Hepatocyte (in vitro differentiated cells): Measurements from ENCODE around the gene PPP1R2. TPM values are rescaled to one million over a fixed set of nuclear protein-coding genes. Genes with fewer than 3 reads are reported as not detected.

Source experiments
- DNase-seq: peaks from one replicate; pipeline ENCODE4 v3.0.0-alpha.2; 2016; ENCODE audit warnings: low spot score
- H2AFZ ChIP-seq: fragments of 200-600 bp; sonication (generic); 2 replicates; pipeline ENCODE4 v1.6.0; 2016; ENCODE audit warnings: antibody characterized with exemption, mild to moderate bottlenecking
- H3K27ac ChIP-seq: fragments of 200-600 bp; sonication (generic); 2 replicates; pipeline ENCODE4 v1.5.1; 2016; ENCODE audit warnings: mild to moderate bottlenecking
- H3K27me3 ChIP-seq: fragments of 200-600 bp; sonication (generic); 2 replicates; pipeline ENCODE4 v1.6.1; 2016
- H3K36me3 ChIP-seq: fragments of 200-600 bp; sonication (generic); replicated peaks from 2 replicates; pipeline ENCODE4 v1.5.1; 2016; ENCODE audit warnings: low read depth; ENCODE audit not compliant: insufficient read depth
- H3K4me1 ChIP-seq: fragments of 200-600 bp; sonication (generic); 2 replicates; pipeline ENCODE4 v1.5.1; 2016; ENCODE audit warnings: mild to moderate bottlenecking, moderate library complexity; ENCODE audit not compliant: insufficient read depth
- H3K4me2 ChIP-seq: fragments of 200-600 bp; sonication (generic); 2 replicates; pipeline ENCODE4 v1.6.0; 2016
- H3K4me3 ChIP-seq: fragments of 200-600 bp; sonication (generic); 2 replicates; pipeline ENCODE4 v1.5.1; 2016; ENCODE audit warnings: mild to moderate bottlenecking
- H3K79me2 ChIP-seq: fragments of 200-600 bp; sonication (generic); 2 replicates; pipeline ENCODE4 v1.6.0; 2017; ENCODE audit warnings: mild to moderate bottlenecking
- H3K9me2 ChIP-seq: fragments of 200-600 bp; sonication (generic); replicated peaks from 2 replicates; pipeline ENCODE4 v1.6.0; 2017; ENCODE audit warnings: mild to moderate bottlenecking; ENCODE audit not compliant: insufficient read depth
- H3K9me3 ChIP-seq: fragments of 200-600 bp; sonication (generic); 2 replicates; pipeline ENCODE4 v1.5.1; 2016; ENCODE audit warnings: low read depth, mild to moderate bottlenecking
- H4K20me1 ChIP-seq: fragments of 200-600 bp; sonication (generic); 2 replicates; pipeline ENCODE4 v1.6.0; 2016; ENCODE audit warnings: mild to moderate bottlenecking; ENCODE audit not compliant: insufficient read depth, poor library complexity, severe bottlenecking
- CTCF ChIP-seq: fragments of 200-600 bp; sonication (generic); IDR thresholded peaks from 2 replicates; pipeline ENCODE4 v1.5.1; 2016; ENCODE audit warnings: antibody characterized with exemption, mild to moderate bottlenecking; ENCODE audit not compliant: poor library complexity
- EZH2 ChIP-seq: fragments of 200-600 bp; sonication (generic); IDR thresholded peaks from 2 replicates; pipeline ENCODE4 v1.6.1; 2016; ENCODE audit warnings: antibody characterized with exemption, mild to moderate bottlenecking, borderline replicate concordance
- EZH2phosphoT487 ChIP-seq: fragments of 200-600 bp; sonication (generic); IDR thresholded peaks from one replicate; pipeline ENCODE4 v1.6.1; 2018; ENCODE audit warnings: antibody characterized with exemption, mild to moderate bottlenecking, low read depth, moderate library complexity; ENCODE audit not compliant: unreplicated experiment, severe bottlenecking
- WGBS: methylation state at CpG from one replicate; pipeline ENCODE4 v1.1.6; 2016; ENCODE audit warnings: low lambda C conversion rate; ENCODE audit errors: missing lambda C conversion rate; 5-methylcytosine and 5-hydroxymethylcytosine counted together
- polyA plus RNA-seq: library from polyadenylated mRNA; unstranded; fragments of >200 nt; fragmentation: Nextera tagmentation; extraction: Ambion mirVana; gene quantifications from 2 replicates; pipeline ENCODE4 v1.2.1, GENCODE V29; 2016
- total RNA-seq: library from RNA; depleted of rRNA; stranded (reverse); fragments of >200 nt; gene quantifications from 2 replicates; pipeline ENCODE4 v1.2.3, GENCODE V29; 2014

The PPP1R2 gene
- total and polyA plus RNA-seq, 2 experiments from 2014 or later, result 49.1 to 53.4 TPM

DNA sequence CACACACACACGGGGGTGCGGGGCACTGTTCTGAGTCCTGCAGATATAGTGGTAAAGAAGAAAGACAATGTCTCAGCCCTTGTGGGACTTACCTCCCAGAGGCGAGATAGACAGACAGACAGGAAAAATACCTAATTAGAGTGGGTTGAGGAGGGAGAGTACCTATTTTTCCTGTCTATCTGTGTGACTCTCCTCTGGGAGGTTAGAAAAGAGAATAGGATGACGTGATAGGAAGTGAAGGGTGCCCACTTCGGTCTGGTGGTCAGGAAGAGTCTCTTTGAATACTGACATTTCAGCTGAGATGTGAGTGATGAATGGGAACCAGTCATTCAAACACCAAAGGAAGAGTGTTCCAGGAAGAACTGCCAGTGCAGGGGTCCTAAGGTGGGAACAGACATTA lies 44.7 kb upstream of the PPP1R2 start:
- Histone ChIP-seq H4K20me1 (no peaks in the 10 kb centered on the region), H3K27me3 (no peaks in the 10 kb centered on the region), H3K79me2 (no peaks in the 10 kb centered on the region), H3K36me3 (no peaks in the 10 kb centered on the region), H3K4me1 (peaks cover 30% of the 10 kb centered on the region), H3K9me2 (no peaks in the 10 kb centered on the region), H3K4me2 (no peak overlapping the region), H3K4me3 (no peak overlapping the region), H3K27ac (no peak overlapping the region), H3K9me3 (no peaks in the 10 kb centered on the region), H2AFZ (no peak overlapping the region)
- 91% methylated on average over 5 of the region's 5 CpGs for WGBS
- no peak for DNase-seq
- TF ChIP-seq CTCF (no peak), EZH2 (no peak), EZH2phosphoT487 (no peak)

DNA sequence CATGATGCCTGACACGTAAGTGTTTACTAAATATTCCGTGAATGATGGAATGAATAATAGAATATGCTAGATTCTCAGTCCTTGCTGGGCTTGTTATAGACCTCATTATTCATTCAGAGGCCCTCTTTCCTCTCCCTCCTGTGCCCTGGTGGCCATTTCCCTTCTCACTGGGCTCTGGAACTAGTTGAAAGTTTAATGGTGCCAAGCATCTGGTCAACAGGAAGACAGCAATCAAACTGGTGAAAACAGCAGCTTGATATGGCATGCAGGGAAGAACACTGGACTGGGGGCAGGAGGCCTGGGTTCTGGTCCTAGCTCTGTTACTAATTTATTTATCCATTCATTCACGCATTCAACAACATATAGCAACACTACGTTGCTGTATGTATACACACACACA lies 44.3 kb upstream of the PPP1R2 start:
- H3K4me3 ChIP-seq, result no peak overlapping the region
- H2AFZ ChIP-seq, result no peak overlapping the region
- no peak for TF ChIP-seq CTCF
- TF ChIP-seq EZH2phosphoT487, result no peak
- no peak for TF ChIP-seq EZH2

DNA sequence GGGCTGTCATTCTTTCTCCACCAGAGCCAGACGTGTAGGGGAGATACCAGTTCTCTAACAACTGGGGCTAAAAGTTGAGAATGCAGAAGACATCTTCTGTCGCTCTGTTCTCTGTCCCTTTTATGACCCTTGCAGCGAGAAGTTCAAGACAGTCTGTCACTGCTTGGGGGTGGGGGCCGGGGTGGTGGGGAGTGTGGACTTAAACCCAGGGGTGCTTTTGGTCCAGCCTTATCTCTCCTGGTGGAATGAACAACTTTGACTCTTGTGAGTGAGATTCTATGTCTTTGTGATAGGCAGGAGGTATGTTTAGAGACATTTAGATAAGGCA lies 41.4 kb upstream of the PPP1R2 start:
- peaks cover 24% of the 10 kb centered on the region for H3K4me1 ChIP-seq
- TF ChIP-seq EZH2phosphoT487 (no peak), CTCF (no peak), EZH2 (no peak)
- no peaks in the 10 kb centered on the region for H3K36me3 ChIP-seq
- no peaks in the 10 kb centered on the region for H3K27me3 ChIP-seq
- H3K9me2 ChIP-seq, result no peaks in the 10 kb centered on the region
- no peaks in the 10 kb centered on the region for H4K20me1 ChIP-seq
- peak overlapping the region; percentile 33 for H3K4me2 ChIP-seq
- WGBS, result 55% methylated on average over 4 of the region's 4 CpGs
- H3K4me3 ChIP-seq, result no peak overlapping the region
- H2AFZ ChIP-seq, result peak overlapping the region; percentile 67
- H3K79me2 ChIP-seq, result no peaks in the 10 kb centered on the region
- H3K9me3 ChIP-seq, result no peaks in the 10 kb centered on the region
- peak overlapping the region; percentile 80 for H3K27ac ChIP-seq
- no peak for DNase-seq

More for the DNA sequence above, 44.3 kb upstream of the PPP1R2 start:
- no peak overlapping the region for H3K4me2 ChIP-seq
- no peaks in the 10 kb centered on the region for H4K20me1 ChIP-seq
- H3K4me1 ChIP-seq, result peaks cover 30% of the 10 kb centered on the region
- whole genome bisulfite sequencing, result 90% methylated on average over 4 of the region's 4 CpGs
- DNase-seq, result no peak
- no peak overlapping the region for H3K27ac ChIP-seq
- H3K27me3 ChIP-seq, result no peaks in the 10 kb centered on the region
- H3K9me3 ChIP-seq, result no peaks in the 10 kb centered on the region
- H3K36me3 ChIP-seq, result no peaks in the 10 kb centered on the region
- no peaks in the 10 kb centered on the region for H3K9me2 ChIP-seq
- H3K79me2 ChIP-seq, result no peaks in the 10 kb centered on the region
